ENCODE measurements around the gene DNAJC27. TPM values are rescaled to one million over a fixed set of nuclear protein-coding genes. Genes with fewer than 3 reads are reported as not detected.

Gene DNAJC27
- total RNA-seq, 1 experiment from 2014 or later, result 5.1 TPM

DNA sequence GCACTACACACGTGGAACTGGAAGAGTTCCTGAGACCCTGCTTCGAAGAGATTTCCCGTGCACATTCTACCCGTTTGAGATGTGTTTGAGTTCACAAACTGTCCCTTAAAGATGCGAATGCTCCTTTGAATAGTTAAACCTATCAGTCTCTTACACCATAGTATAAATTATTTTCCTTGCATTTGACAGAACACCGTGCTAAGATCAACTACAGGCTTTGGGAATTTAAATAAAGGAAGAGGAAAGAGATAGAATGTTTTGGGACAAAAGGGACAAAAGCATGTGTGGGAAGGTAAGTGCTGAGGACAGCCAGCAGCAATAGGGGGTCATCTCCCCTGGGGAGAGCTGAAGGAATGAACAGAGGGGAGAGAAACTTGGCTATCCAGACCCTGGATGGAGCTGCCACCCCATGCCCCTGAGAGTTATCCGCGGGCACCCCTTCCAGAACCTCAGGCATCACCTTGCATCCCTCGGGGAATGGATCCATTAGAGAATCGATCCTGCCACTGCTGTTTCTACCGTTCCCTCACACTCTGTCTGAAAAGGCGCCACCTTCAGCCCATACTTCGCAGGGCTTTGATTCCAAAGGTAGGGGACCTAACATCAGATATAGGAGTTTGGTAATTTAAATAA lies 50.8 kb downstream of the DNAJC27 start:
- Histone ChIP-seq H3K4me3 (peak overlapping the region; percentile 80), H3K4me2 (peak overlapping the region; percentile 82), H3K4me1 (replicated peaks; ENCODE audit: insufficient read depth) (peaks cover 12% of the 10 kb centered on the region), H3K79me2 (ENCODE audit: low read depth) (0 out of 2 replicates have a peak, but pooled peaks cover 11% of the 10 kb centered on the region), H3K9me2 (ENCODE audit: insufficient read depth) (no peaks in the 10 kb centered on the region), H3K27me3 (ENCODE audit: insufficient read depth, low read depth) (no peaks in the 10 kb centered on the region), H3K9me3 (ENCODE audit: insufficient read depth, low read depth) (no peaks in the 10 kb centered on the region), H3K36me3 (ENCODE audit: low read depth) (no peaks in the 10 kb centered on the region), H4K20me1 (ENCODE audit: insufficient read depth) (peaks cover 4% of the 10 kb centered on the region), H3F3A (ENCODE audit: insufficient read depth, low read depth) (peaks cover 10% of the 10 kb centered on the region), H3K27ac (no peak overlapping the region), H2AFZ (peak overlapping the region; percentile 91)
- no peak for DNase-seq
- intact Hi-C loops (cut with micrococcal nuclease; ENCODE audit: unreplicated experiment), result no loop called here
- POLR2A ChIA-PET (ENCODE audit: unreplicated experiment), result no interaction called here
- BruUV-seq (replicated peaks), result TSS peak; percentile 74
- CTCF ChIA-PET, result no interaction called here
- no peak for TF ChIP-seq EZH2 (IDR thresholded peaks at IDR 0.05; ENCODE audit: low read depth)
- TF ChIP-seq, protein P1, sequence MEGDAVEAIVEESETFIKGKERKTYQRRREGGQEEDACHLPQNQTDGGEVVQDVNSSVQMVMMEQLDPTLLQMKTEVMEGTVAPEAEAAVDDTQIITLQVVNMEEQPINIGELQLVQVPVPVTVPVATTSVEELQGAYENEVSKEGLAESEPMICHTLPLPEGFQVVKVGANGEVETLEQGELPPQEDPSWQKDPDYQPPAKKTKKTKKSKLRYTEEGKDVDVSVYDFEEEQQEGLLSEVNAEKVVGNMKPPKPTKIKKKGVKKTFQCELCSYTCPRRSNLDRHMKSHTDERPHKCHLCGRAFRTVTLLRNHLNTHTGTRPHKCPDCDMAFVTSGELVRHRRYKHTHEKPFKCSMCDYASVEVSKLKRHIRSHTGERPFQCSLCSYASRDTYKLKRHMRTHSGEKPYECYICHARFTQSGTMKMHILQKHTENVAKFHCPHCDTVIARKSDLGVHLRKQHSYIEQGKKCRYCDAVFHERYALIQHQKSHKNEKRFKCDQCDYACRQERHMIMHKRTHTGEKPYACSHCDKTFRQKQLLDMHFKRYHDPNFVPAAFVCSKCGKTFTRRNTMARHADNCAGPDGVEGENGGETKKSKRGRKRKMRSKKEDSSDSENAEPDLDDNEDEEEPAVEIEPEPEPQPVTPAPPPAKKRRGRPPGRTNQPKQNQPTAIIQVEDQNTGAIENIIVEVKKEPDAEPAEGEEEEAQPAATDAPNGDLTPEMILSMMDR (conservative IDR thresholded peaks at IDR 0.05), result peak; percentile 54; the same call in 1 of the 2 replicates

DNA sequence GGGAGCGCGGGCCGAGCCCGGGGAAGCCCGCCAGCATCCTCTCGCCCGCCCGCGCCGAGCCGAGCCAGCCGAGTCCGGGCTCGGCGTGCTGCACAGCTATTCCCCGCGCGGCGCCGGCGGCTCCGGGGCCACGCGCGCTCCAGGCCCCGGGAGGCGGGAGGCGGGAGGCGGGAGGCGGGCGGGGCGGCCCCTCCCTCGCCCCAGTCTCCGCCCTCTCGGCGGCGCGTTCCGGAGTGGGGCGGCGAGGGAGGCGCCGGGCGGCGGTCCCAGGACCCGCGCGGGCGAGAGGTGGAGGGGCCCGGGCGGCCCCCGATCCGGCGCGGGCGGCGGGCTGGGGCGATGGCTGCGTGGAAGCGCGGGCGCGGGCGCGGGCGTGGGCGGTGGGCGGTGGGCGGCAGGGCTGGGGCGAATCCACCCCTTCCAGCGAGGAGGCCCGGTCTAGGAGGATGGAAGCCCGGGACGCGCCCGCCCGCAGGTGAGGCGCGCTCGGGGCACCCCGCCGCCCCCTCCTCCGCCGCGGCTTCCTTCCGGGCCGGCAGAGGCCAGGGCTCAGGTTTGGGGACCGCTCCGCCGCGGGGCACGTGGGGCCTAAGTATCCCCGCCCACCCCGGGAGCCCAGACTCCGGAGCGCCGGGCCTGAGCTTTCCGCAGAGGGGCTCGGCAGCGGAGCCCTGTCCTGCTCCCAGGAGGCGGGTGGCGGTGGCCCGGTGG lies 51.5 kb downstream of the DNAJC27 start, which contains the start of gene ADCY3:
Gene ADCY3, minus strand, starts transcription at position 140 of the 711 bp plus-strand sequence. CDS start 1,250 bp downstream, outside the sequence.
- peak within 1 kb of the TSS; percentile 82 for H3K4me2 ChIP-seq
- peaks cover 10% of the 10 kb centered on the region for H3F3A ChIP-seq (ENCODE audit: insufficient read depth, low read depth)
- H3K27ac ChIP-seq, result no peak within 1 kb of the TSS
- intact Hi-C loops (cut with micrococcal nuclease; ENCODE audit: unreplicated experiment), result no loop called here
- TF ChIP-seq, protein P1 (conservative IDR thresholded peaks at IDR 0.05), result no peak
- no peak for TF ChIP-seq EZH2 (IDR thresholded peaks at IDR 0.05; ENCODE audit: low read depth)
- peak within 1 kb of the TSS; percentile 80 for H3K4me3 ChIP-seq
- peak within 1 kb of the TSS; percentile 91 for H2AFZ ChIP-seq
- no peaks in the 10 kb centered on the region for H3K9me2 ChIP-seq (ENCODE audit: insufficient read depth)
- no TSS peak for BruUV-seq (replicated peaks)
- ChIA-PET CTCF (interaction anchor here (0.6 kb wide), 2 partner anchors 121 to 129 kb away, joined by 5 to 7 read pairs; no protein-coding TSS in a partner anchor), POLR2A (ENCODE audit: unreplicated experiment) (no interaction called here)
- H3K4me1 ChIP-seq (replicated peaks; ENCODE audit: insufficient read depth), result peaks cover 12% of the 10 kb centered on the region
- H4K20me1 ChIP-seq (ENCODE audit: insufficient read depth), result peaks cover 4% of the 10 kb centered on the region
- peak in 1 of 2 experiments; percentile 48 for DNase-seq
- no peaks in the 10 kb centered on the region for H3K9me3 ChIP-seq (ENCODE audit: insufficient read depth, low read depth)
- no peaks in the 10 kb centered on the region for H3K27me3 ChIP-seq (ENCODE audit: insufficient read depth, low read depth)
- no peaks in the 10 kb centered on the region for H3K36me3 ChIP-seq (ENCODE audit: low read depth)
- H3K79me2 ChIP-seq (ENCODE audit: low read depth), result 0 out of 2 replicates have a peak, but pooled peaks cover 13% of the 10 kb centered on the region

DNA sequence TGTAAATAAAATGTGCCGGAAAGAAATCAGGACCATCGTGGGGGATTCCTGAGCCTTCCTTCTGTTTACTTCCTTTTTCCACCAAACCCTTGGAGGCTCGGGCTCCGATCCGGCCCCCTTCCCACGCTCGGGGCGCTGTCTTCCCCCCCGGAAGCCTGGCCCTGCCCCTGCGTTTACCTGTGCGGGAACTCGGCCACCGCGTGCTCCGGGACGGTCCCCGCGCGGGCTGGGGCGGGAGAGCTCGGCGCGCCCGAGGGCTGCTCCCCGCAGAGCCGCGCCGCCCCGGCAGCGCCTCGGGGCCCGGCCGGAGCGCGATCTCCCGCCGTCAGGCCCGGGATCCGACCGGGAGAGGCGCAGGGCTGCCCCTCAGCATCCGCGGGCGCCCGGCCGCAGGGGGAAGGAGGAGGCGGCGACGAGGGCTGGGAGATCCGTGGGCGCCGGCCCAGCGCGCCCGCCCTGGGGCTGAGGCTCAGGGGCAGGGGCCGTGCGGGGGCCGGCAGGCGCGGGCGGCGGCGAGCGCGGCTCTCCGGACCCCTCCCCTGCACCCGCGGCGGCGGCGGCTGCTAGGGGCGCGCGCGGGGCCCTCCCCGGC lies 52.2 kb downstream of the DNAJC27 start:
- CTCF ChIA-PET, result interaction anchor here (0.6 kb wide), 1 partner anchor 129 kb away, joined by 5 read pairs; no protein-coding TSS in a partner anchor
- Histone ChIP-seq H3K36me3 (ENCODE audit: low read depth) (no peaks in the 10 kb centered on the region), H3K9me3 (ENCODE audit: insufficient read depth, low read depth) (no peaks in the 10 kb centered on the region), H3F3A (ENCODE audit: insufficient read depth, low read depth) (peaks cover 10% of the 10 kb centered on the region), H3K79me2 (ENCODE audit: low read depth) (0 out of 2 replicates have a peak, but pooled peaks cover 13% of the 10 kb centered on the region), H3K27me3 (ENCODE audit: insufficient read depth, low read depth) (no peaks in the 10 kb centered on the region), H3K9me2 (ENCODE audit: insufficient read depth) (no peaks in the 10 kb centered on the region), H3K4me3 (peak overlapping the region; percentile 69), H3K4me2 (peak overlapping the region; percentile 80), H3K4me1 (replicated peaks; ENCODE audit: insufficient read depth) (peaks cover 12% of the 10 kb centered on the region), H2AFZ (peak overlapping the region; percentile 70), H4K20me1 (ENCODE audit: insufficient read depth) (peaks cover 4% of the 10 kb centered on the region), H3K27ac (no peak overlapping the region)
- TF ChIP-seq, protein P1 (conservative IDR thresholded peaks at IDR 0.05), result no peak
- TF ChIP-seq EZH2 (IDR thresholded peaks at IDR 0.05; ENCODE audit: low read depth), result no peak
- no TSS peak for BruUV-seq (replicated peaks)
- POLR2A ChIA-PET (ENCODE audit: unreplicated experiment), result no interaction called here
- DNase-seq, result no peak
- intact Hi-C loops (cut with micrococcal nuclease; ENCODE audit: unreplicated experiment), result no loop called here
